Adrenal gland (tissue), 12 donors: Measurements from ENCODE around the gene EPM2A. TPM values are rescaled to one million over a fixed set of nuclear protein-coding genes. Genes with fewer than 3 reads are reported as not detected.

Source experiments
- DNase-seq, 7 donors: peaks; one replicate each; pipeline ENCODE4 v3.0.0-alpha.2; 2019 to 2020
- H3K27ac ChIP-seq, 5 donors: fragments of 200-600 bp; sonication (generic) in 4 of 5; 1 replicate in 3 of 5; 2 replicates in 2 of 5; pipeline versions ENCODE4 v1.5.1 to v1.8.0; 2016 to 2020; ENCODE audit warnings: mild to moderate bottlenecking in 1 of 5
- H3K27me3 ChIP-seq: fragments of 200-600 bp; 2 replicates; pipeline ENCODE4 v1.8.0; 2021
- H3K36me3 ChIP-seq, 2 donors: fragments of 200-600 bp; replicated peaks in 1 of 2; 1 replicate in 1 of 2; 2 replicates in 1 of 2; pipeline versions ENCODE4 v1.5.1 to v1.8.0; 2018 to 2022
- H3K4me1 ChIP-seq, 2 donors: fragments of 200-600 bp; replicated peaks in 1 of 2; 1 replicate in 1 of 2; 2 replicates in 1 of 2; pipeline versions ENCODE4 v1.5.1 to v1.8.0; 2018 to 2021
- H3K4me3 ChIP-seq, 4 donors: fragments of 200-600 bp; sonication (generic) in 3 of 4; one replicate each; pipeline ENCODE4 v1.5.1; 2016 to 2018
- H3K9me3 ChIP-seq, 3 donors: fragments of 200-600 bp; sonication (generic) in 1 of 3; replicated peaks in 1 of 3; 1 replicate in 2 of 3; 2 replicates in 1 of 3; pipeline versions ENCODE4 v1.5.1 to v1.8.0; 2016 to 2021
- CTCF ChIP-seq, 6 experiments: fragments of 450-650 bp in 4 of 6; fragments of 200-600 bp in 2 of 6; sonication (generic) in 1 of 6; IDR thresholded peaks; 1 replicate in 5 of 6; 2 replicates in 1 of 6; pipeline versions ENCODE4 v1.5.1 to v1.8.0; 2016 to 2021; ENCODE audit warnings: antibody characterized with exemption in 6 of 6, mild to moderate bottlenecking in 2 of 6, moderate library complexity in 1 of 6
- POLR2A ChIP-seq, 2 donors: fragments of 450-650 bp; IDR thresholded peaks; one replicate each; pipeline ENCODE4 v1.6.1; 2017; ENCODE audit warnings: antibody characterized with exemption in 2 of 2, mild to moderate bottlenecking in 2 of 2, moderate library complexity in 1 of 2
- WGBS, 4 donors: extraction: QIAGEN DNeasy Blood & Tissue Kit in 2 of 4; methylation state at CpG; one replicate each; pipeline versions ENCODE4 v1.1.5 to v1.1.7; 2013 to 2017; 5-methylcytosine and 5-hydroxymethylcytosine counted together
- intact Hi-C, 2 donors: fragments of 100-400 bp; cut with DNase I; formaldehyde crosslinking; loops; one replicate each; pipeline versions ENCODE4 v1.14.1 to v1.15.0; 2022 to 2023
- polyA plus RNA-seq, 3 donors: library from polyadenylated mRNA; stranded (reverse); fragments of 200-250 nt in 2 of 3; fragments of 350-450 nt in 1 of 3; fragmentation: Illumina TruSeq in 1 of 3; extraction: RNeasy Lipid Tissue Mini Kit (QIAGEN cat#74804) in 1 of 3; gene quantifications; one replicate each; pipeline ENCODE4 v1.2.3, GENCODE V29; 2013 to 2014
- total RNA-seq, 9 donors: library from RNA; depleted of rRNA in 4 of 9; stranded (reverse); fragments of >200 nt in 4 of 9; fragments of 120-200 nt in 1 of 9; fragmentation: NEBNext Ultra II Directional in 1 of 9; extraction: Animal tissue kit (Norgen Biotek cat#: 25700) in 1 of 9; gene quantifications; one replicate each; pipeline versions ENCODE4 v1.1.0 to v1.2.4, GENCODE V29; 2013 to 2023
- donor health status: healthy with polysubstance abuse.
- donor health status: Bipolar disorder and iron deficiency.
- donor health status: DM: yes; HTN: yes; CAD: no.
- donor health status: DM: no; HTN: no; CAD: no.
- donor health status: DM: no; HTN: no; CAD: no.
- donor health status: DM: yes; HTN: yes; CAD: no.

EPM2A gene
- total and polyA plus RNA-seq, 12 donors, result 3.8 to 32.8 (median 13.3) TPM

- no peak for TF ChIP-seq CTCF (IDR thresholded peaks at IDR 0.05)
- no peak for TF ChIP-seq POLR2A (IDR thresholded peaks at IDR 0.05)
- H3K9me3 ChIP-seq, result no peaks in the 10 kb centered on the region
- H3K36me3 ChIP-seq, result no peaks in the 10 kb centered on the region
- 86 to 91% (median 87%) methylated on average over 4 of the region's 4 CpGs for WGBS, 4 donors
- no peak overlapping the region for H3K27ac ChIP-seq
- intact Hi-C loops, result no loop called here
- no peaks in the 10 kb centered on the region for H3K4me1 ChIP-seq
- H3K27me3 ChIP-seq, result no peaks in the 10 kb centered on the region
- H3K4me3 ChIP-seq, result no peak overlapping the region
- DNase-seq, result no peak
These were observed 22.8 kb upstream of the EPM2A start for GRCh38 chr6:145758113-145758512.

GRCh38 chr6:145756170-145756662, 20.9 kb upstream of the EPM2A start:
- intact Hi-C loops, result no loop called here
- no peaks in the 10 kb centered on the region for H3K36me3 ChIP-seq
- no peaks in the 10 kb centered on the region for H3K4me1 ChIP-seq
- TF ChIP-seq CTCF (IDR thresholded peaks at IDR 0.05) (no peak), POLR2A (IDR thresholded peaks at IDR 0.05) (no peak)
- H3K9me3 ChIP-seq, result no peaks in the 10 kb centered on the region
- no peak overlapping the region for H3K27ac ChIP-seq
- no peak overlapping the region for H3K4me3 ChIP-seq
- no peaks in the 10 kb centered on the region for H3K27me3 ChIP-seq
- DNase-seq, result peak; percentile 16 to 71 (median 37)
- WGBS, 4 donors, result 10 to 56% (median 35%) methylated on average over 1 of the region's 1 CpG

GRCh38 chr6:145755682-145756081, 20.4 kb upstream of the EPM2A start:
- Histone ChIP-seq H3K27me3 (no peaks in the 10 kb centered on the region), H3K36me3 (no peaks in the 10 kb centered on the region), H3K4me1 (no peaks in the 10 kb centered on the region), H3K27ac (no peak overlapping the region), H3K9me3 (no peaks in the 10 kb centered on the region), H3K4me3 (no peak overlapping the region)
- TF ChIP-seq POLR2A (IDR thresholded peaks at IDR 0.05), result no peak
- no peak for TF ChIP-seq CTCF (IDR thresholded peaks at IDR 0.05)
- no peak for DNase-seq
- intact Hi-C loops, result no loop called here

- Histone ChIP-seq H3K36me3 (no peaks in the 10 kb centered on the region), H3K4me3 (no peak overlapping the region), H3K4me1 (no peaks in the 10 kb centered on the region), H3K9me3 (no peaks in the 10 kb centered on the region), H3K27me3 (no peaks in the 10 kb centered on the region), H3K27ac (no peak overlapping the region)
- intact Hi-C loops, result no loop called here
- TF ChIP-seq CTCF (IDR thresholded peaks at IDR 0.05) (no peak), POLR2A (IDR thresholded peaks at IDR 0.05) (no peak)
- no peak for DNase-seq
- 69 to 91% (median 85%) methylated on average over 2 of the region's 2 CpGs for WGBS, 4 donors
These were observed 17.3 kb upstream of the EPM2A start for GRCh38 chr6:145752638-145753037.
